SH-SY5Y (cell line): Measurements from ENCODE around the gene SYNE3.

ENCODE experiments used
- GATA2 ChIP-seq: IDR thresholded peaks from 2 replicates; pipeline ENCODE4 v1.6.1; 2011; ENCODE audit warnings: mild to moderate bottlenecking, low read depth, low read length
- GATA3 ChIP-seq: IDR thresholded peaks from 2 replicates; pipeline ENCODE4 v1.6.1; 2011; ENCODE audit warnings: low read depth, mild to moderate bottlenecking, low read length, moderate library complexity

- TF ChIP-seq GATA2 (no peak), GATA3 (no peak)
Measured at GRCh38 chr14:95551435-95551834, 35.0 kb upstream of the SYNE3 start.
